GM12878 (cell line): ENCODE measurements around the gene COQ8B. TPM values are rescaled to one million over a fixed set of nuclear protein-coding genes. Genes with fewer than 3 reads are reported as not detected.

ENCODE experiments used
- BCL11A ChIP-seq: IDR thresholded peaks from 2 replicates; pipeline ENCODE4 v1.6.1; 2011; ENCODE audit warnings: low read depth, low read length
- BCL3 ChIP-seq: IDR thresholded peaks from 2 replicates; pipeline ENCODE4 v1.6.1; 2011; ENCODE audit warnings: borderline replicate concordance, low read depth, mild to moderate bottlenecking, moderate library complexity, low read length; ENCODE audit not compliant: insufficient read depth, poor library complexity, severe bottlenecking
- BCLAF1 ChIP-seq: fragments of 450-650 bp; IDR thresholded peaks from 2 replicates; pipeline ENCODE4 v1.6.1; 2017; ENCODE audit warnings: antibody characterized with exemption, mild to moderate bottlenecking, moderate library complexity
- BHLHE40 ChIP-seq, 2 experiments: fragments of 450-650 bp in 1 of 2; IDR thresholded peaks; 2 replicates each; pipeline ENCODE4 v1.6.1; 2011 to 2017; ENCODE audit warnings: low read depth in 2 of 2, borderline replicate concordance in 1 of 2, improper control_type of control experiment in 1 of 2, low read length in 1 of 2, mild to moderate bottlenecking in 1 of 2
- CTCF ChIP-seq, 3 experiments: IDR thresholded peaks in 2 of 3; conservative IDR thresholded peaks in 1 of 3; 2 replicates each; pipeline ENCODE4 v1.5.1; 2011; ENCODE audit warnings: low read depth in 3 of 3, low read length in 3 of 3, mild to moderate bottlenecking in 3 of 3, control low read depth in 2 of 3, moderate library complexity in 2 of 3, inconsistent platforms in 1 of 3, mixed read lengths in 1 of 3; ENCODE audit not compliant: control insufficient read depth in 2 of 3, insufficient read depth in 1 of 3; ENCODE audit errors: extremely low read depth in 1 of 3
- E4F1 ChIP-seq: fragments of 450-650 bp; IDR thresholded peaks from 2 replicates; pipeline ENCODE4 v1.6.1; 2018; ENCODE audit warnings: borderline replicate concordance, mild to moderate bottlenecking; ENCODE audit not compliant: partially characterized antibody
- EP300 ChIP-seq, 2 experiments: fragments of 150-350 bp in 1 of 2; IDR thresholded peaks; 2 replicates each; pipeline ENCODE4 v1.6.1; 2011 to 2012; ENCODE audit warnings: low read depth in 2 of 2, low read length in 2 of 2, borderline replicate concordance in 1 of 2, improper control_type of control experiment in 1 of 2, inconsistent platforms in 1 of 2; ENCODE audit not compliant: control insufficient read depth in 1 of 2
- HSF1 ChIP-seq: fragments of 150-350 bp; IDR thresholded peaks from 2 replicates; pipeline ENCODE4 v1.6.1; 2014; ENCODE audit warnings: mild to moderate bottlenecking, low read depth, low read length
- PAX8 ChIP-seq: fragments of 450-650 bp; IDR thresholded peaks from 2 replicates; pipeline ENCODE4 v1.6.1; 2017; ENCODE audit warnings: mild to moderate bottlenecking, moderate library complexity
- SIX5 ChIP-seq: IDR thresholded peaks from 2 replicates; pipeline ENCODE4 v1.6.1; 2011; ENCODE audit warnings: mild to moderate bottlenecking, low read depth, low read length, moderate library complexity; ENCODE audit not compliant: severe bottlenecking
- SKIL ChIP-seq: fragments of 450-650 bp; IDR thresholded peaks from 2 replicates; pipeline ENCODE4 v1.6.1; 2017; ENCODE audit warnings: mild to moderate bottlenecking, low read depth, inconsistent platforms; ENCODE audit not compliant: poor library complexity, severe bottlenecking
- SMAD1 ChIP-seq: fragments of 450-650 bp; IDR thresholded peaks from 2 replicates; pipeline ENCODE4 v1.6.1; 2018; ENCODE audit warnings: mild to moderate bottlenecking, low read depth; ENCODE audit not compliant: partially characterized antibody
- TARDBP ChIP-seq: IDR thresholded peaks from 2 replicates; pipeline ENCODE4 v1.6.1; 2016; ENCODE audit warnings: borderline replicate concordance
- ZNF274 ChIP-seq: IDR thresholded peaks from one replicate; pipeline ENCODE4 v1.8.0; 2011; ENCODE audit not compliant: insufficient read length, insufficient read depth
- ZNF622 ChIP-seq: fragments of 450-650 bp; IDR thresholded peaks from 2 replicates; pipeline ENCODE4 v1.6.1; 2017; ENCODE audit warnings: mild to moderate bottlenecking, inconsistent platforms
- polyA plus RNA-seq, 11 experiments: library from polyadenylated mRNA; depleted of rRNA in 4 of 11; unstranded in 6 of 11; stranded (reverse) in 5 of 11; fragments of >200 nt; fragmentation: Nextera tagmentation in 4 of 11; fragmentation: Illumina TruSeq in 1 of 11; extraction: Ambion mirVana in 4 of 11; extraction: Trizol in 1 of 11; gene quantifications; 1 replicate in 1 of 11; 2 replicates in 10 of 11; pipeline versions ENCODE4 v1.2.1 to v1.2.3, GENCODE V29; 2011 to 2016; ENCODE audit warnings: inconsistent platforms in 2 of 11, missing spikeins in 2 of 11, low read depth in 1 of 11
- total RNA-seq, 4 experiments: library from RNA; depleted of rRNA in 3 of 4; stranded (reverse); fragments of >200 nt in 3 of 4; fragmentation: Illumina TruSeq in 1 of 4; extraction: Trizol in 1 of 4; gene quantifications; 2 replicates each; pipeline versions ENCODE4 v1.2.1 to v1.2.3, GENCODE V29; 2013 to 2021

COQ8B gene
- total and polyA plus RNA-seq, 10 of the 15 experiments (the other 5 are each of a cell fraction or from before 2014, with no cell fraction given) = 0.39 to 37.1 (median 16.8) TPM

- TF ChIP-seq E4F1 (no peak), SKIL (no peak), EP300 (IDR thresholded peaks at IDR 0.05; ENCODE audit: borderline replicate concordance in 1 of 2, control insufficient read depth in 1 of 2, low read depth in 2 of 2, low read length in 2 of 2) (no peak), PAX8 (no peak), BCL3 (no peak), SIX5 (no peak), CTCF (IDR thresholded peaks at IDR 0.05 in 2 of 3, conservative IDR thresholded peaks at IDR 0.05 in 1 of 3; ENCODE audit: control insufficient read depth in 2 of 3, extremely low read depth in 1 of 3, insufficient read depth in 1 of 3, low read depth in 3 of 3, low read length in 3 of 3) (no peak), ZNF274 (no peak), BCL11A (no peak), ZNF622 (no peak), TARDBP (no peak), SMAD1 (no peak), BCLAF1 (no peak), HSF1 (no peak), BHLHE40 (IDR thresholded peaks at IDR 0.05; ENCODE audit: borderline replicate concordance in 1 of 2, low read depth in 2 of 2, low read length in 1 of 2) (peak; percentile 89 to 91)
Observed at GRCh38 chr19:40690693-40691420, 25.8 kb downstream of the COQ8B start (continued).
